ENCODE measurements around the gene FOXRED1.

GRCh38 chr11:126265811-126266210 lies 3.1 kb upstream of the FOXRED1 start:
- TF ChIP-seq CTCF (IDR thresholded peaks at IDR 0.05; ENCODE audit: insufficient read depth, low read depth, low read length) = no peak
- TF ChIP-seq EZH2 (IDR thresholded peaks at IDR 0.05; ENCODE audit: insufficient read depth, low read length) = no peak

All from astrocyte (in vitro differentiated cells and primary cell).